ENCODE data around the gene ERC1. TPM values are rescaled to one million over a fixed set of nuclear protein-coding genes. Genes with fewer than 3 reads are reported as not detected.
"Not testable (repeated sequence)": the region's sequence is repeated elsewhere in the genome, so short reads cannot be mapped to it uniquely, and the experiment has no call there.

Gene ERC1
- polyA plus RNA-seq, 10 donors: 20.1 to 28.1 (median 24.1) TPM

DNA sequence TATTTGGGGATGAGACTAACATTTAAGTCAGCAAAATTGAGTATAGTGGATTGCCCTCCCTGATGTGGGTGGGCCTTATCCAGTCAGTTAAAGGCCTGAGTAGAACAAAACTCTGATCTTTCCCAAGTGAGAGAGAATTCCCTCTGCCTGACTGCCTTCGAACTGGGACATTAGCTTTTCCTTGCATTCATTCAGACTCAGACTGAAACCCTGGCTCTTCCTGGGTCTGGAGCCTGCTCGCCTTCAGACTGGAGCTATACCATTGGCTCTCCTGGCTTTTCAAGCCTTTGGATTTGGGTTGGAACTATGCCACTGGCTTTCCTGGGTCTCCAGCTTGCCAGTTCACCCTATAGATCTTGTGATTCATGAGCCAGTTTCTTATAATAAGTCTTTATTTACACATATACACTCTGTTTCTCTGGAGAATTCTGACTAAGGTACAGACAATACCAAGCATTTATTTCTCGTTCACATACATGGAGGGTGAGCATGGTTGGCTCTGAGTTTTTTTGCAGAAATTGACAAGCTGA is 296.5 kb downstream of the ERC1 start:
- no peak for DNase-seq

DNA sequence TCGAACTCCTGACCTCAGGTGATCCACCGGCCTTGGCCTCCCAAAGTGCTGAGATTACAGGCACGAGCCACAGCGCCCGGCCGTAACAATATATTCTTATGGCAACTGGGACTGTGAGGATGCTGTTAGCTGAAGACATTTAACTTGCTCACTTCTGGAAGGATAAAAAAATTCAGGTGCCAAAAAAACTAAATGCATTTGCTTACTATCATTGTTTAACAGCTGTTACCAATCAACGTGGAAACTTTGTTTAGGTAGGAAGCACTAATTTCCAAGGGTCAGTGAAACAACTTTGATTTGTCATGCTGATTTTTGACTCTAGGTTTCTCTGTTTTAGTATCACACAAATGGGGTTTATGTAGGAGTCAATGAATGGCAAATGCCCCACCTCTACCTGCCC is 297.3 kb downstream of the ERC1 start:
- no peak for DNase-seq

DNA sequence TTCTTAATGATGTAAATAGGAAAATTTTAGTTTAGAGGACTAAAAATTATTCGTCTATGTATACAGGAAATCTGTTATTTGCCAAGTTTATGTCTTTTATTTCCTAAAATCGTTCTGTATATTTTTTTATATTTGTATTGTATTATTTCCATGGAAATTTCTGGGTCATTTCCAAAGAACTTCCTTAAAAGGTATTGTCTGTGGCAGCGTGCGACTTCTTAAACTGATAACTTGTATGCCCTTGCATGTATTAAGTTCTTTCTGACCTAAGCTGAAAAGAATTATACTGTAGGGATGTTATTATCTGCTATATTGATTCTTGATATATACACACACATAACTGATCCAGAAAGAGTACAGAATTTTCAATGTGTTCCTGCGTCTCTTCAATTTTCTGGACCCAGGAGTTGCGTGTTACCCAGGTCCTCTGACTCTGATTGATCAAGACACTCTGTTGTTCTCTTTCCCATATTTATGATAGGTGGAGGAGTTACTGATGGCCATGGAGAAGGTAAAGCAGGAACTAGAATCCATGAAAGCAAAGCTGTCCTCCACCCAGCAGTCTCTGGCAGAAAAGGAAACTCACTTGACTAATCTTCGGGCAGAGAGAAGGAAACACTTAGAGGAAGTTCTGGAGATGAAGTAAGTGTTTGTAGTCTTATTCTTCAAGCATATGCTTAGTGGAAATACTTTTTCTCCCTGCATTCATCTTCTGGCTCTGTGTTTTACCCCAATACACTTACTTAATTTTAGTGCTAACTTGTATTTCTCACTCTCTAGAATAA is 298.5 kb downstream of the ERC1 start:
- DNase-seq: peak in 1 of 3 donors; percentile 43

DNA sequence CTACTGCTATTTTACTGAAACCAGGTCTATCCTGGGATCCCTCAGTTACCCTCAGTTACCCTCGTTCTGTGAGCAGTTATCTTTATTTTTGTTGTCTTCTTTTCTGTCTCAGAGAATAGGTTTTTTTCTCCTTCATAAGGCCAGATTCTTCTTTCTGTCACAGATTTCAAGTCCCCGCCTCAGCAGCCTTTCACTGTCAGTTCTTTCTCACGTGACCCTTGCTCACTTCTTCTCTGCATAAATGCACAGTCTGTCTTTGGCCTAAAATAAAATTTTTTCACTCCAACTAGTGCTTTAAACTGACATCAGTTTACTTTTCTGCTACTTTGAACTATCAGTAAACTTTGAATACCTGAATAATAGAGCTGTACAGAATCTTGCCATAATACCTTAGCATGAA is 299.7 kb downstream of the ERC1 start:
- DNase-seq: no peak

DNA sequence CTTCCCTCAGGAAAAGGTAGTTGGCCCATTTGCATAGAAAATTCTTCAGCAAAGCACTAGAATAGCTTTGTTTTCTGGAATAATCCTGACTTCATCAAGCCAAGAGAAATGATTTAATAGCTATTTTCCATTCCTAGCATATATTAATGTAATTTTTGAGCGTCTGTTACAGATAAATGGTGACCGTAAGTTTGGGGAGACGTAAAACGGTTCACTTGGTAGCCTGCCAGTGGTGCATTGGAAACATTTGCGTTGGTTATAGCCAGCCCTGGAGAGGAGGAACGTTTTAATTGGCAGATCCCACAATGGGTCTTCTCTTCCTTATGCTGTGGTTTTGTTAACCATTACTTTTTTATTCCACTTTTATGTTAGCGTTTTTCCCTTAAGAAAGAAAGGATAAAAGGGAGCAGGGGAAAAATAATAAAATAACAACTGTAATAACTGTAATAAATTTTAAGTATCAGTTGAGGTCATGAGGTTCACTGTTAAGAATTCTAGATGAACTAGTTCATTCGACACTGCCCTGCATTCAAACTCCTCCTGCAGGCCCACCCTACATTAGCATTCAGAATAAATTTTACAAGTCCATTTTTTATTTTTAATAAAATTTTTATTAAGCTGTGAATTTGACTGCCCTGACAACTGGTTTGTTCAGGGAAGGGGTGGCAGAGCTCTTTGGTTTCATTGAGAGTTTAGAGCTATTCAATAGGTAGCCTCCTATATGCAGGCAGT is 300.7 kb downstream of the ERC1 start:
- peak; percentile 84 to 96 (median 93) for DNase-seq

DNA sequence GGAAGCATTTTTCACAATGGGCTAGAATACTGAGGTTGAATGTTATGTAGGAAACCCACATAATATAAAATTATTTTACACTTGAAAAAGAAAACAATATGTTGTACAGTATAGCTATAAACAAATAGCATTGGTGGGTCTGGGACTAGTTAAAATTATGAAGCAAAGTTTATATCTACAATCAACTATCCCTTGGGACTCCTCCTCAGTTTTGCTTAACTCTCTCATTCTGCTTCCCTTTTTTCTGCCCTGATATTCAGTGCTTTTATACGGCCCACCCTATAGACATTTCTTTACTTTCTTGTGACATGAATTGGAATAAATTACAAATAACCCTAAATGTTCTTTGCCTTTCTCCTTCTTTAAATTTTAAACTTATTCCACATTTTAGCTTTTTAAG is 302.9 kb downstream of the ERC1 start:
- no peak for DNase-seq

DNA sequence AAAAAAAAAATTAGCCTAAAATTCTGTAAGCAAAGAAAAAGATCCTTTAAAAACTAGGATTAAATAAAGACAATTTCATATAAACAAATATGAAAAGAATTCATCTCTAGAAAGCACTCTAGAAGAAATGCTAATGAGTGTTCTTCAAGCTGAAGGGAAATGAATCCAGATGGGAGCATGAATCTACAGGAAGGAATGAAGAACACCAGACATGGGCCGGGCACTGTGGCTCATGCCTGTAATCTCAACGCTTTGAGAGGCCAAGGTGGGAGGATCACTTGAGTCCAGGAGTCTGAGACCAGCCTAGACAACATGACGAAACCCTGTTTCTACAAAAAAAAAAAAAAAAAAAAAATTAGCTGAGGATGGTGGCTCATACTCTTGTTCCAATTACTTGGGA is 306.2 kb downstream of the ERC1 start:
- no peak for DNase-seq

DNA sequence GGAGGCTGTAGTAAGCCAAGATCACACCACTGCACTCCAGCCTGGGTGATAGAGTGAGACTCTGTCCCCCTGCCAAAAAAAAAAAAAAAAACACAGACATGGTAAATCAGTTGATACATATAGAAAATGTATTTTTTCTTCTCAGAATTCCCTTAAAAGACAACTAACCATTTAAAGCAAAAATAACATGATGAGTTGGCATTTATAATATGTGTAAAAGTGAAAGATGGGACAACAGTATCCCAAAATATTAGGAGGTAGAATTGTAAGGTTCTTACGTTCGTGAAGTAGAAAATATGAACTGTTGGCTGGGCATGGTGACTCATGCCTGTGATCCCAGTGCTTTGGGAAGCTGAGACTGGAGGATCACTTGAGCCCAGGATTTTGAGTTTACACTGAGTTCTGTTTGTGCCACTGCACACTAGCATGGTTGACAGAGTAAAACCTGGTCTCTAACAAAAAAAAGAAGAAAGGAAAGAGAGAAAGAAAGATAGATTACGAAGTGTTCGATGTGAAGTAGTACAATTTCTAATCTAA is 306.7 kb downstream of the ERC1 start:
- DNase-seq: no peak

DNA sequence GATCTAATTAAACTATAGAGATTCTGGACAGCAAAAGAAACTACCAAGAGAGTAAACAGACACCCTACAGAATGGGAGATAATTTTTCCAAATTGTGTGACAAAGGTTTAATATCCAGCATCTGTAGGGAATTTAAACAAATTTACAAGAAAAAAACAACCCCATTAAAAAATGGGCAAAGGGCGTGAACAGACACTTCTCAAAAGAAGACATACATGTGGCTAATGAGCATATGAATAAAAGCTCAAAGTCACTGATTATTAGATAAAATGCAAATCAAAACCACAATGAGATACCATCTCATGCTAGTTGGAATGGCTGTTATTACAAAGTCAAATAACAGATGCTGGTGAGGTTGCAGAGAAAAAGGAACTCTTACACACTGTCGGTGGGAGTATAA is 309.4 kb downstream of the ERC1 start:
- DNase-seq: no peak

DNA sequence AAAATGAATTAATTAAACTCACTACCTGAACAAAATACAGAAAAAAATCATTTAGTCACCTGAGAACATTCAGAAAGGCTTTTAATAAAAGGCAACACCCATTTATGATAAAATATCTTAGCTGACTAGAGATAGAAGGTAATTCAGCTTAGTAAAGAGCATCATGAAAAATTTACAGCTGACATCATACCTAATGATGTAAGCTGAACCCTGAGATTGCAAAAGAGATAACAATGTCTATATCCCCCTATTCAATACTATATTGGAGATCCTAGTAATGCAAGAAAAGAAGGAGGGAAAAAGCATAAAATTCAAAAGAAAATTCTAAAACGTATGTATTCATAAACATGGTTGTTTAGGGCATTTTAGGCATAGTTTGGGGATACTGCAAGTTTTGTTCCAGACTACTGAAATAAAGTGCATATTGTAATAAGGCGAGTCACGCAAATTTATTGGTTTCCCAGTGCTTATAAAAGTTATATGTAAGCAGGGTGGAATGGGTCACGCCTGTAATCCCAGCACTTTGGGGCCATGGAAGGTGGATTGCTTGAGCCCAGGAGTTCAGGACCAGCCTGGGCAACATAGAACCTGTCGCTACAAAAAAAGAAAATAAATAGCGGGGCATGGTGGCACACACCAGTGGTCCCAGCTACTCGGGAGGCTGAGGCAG is 311.3 kb downstream of the ERC1 start:
- DNase-seq: no peak

DNA sequence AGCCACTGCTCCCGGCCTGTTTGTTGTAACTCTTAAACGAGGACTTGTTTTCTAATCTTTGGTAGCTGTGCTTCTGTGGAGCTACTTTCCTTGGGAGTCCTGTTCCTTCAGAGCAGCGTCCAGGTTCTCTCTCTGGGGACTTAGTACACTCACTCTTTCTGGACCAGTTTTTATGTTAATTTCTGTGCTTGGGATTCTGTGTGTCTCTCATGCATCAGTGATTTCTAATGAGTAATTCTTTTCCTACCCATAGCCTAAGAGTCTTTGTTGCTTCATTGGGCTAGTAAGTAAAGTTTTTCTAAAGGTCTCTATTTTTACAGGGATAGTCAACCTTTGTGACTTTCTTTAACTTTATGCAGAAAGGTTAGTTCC is 314.0 kb downstream of the ERC1 start:
- DNase-seq: no peak

DNA sequence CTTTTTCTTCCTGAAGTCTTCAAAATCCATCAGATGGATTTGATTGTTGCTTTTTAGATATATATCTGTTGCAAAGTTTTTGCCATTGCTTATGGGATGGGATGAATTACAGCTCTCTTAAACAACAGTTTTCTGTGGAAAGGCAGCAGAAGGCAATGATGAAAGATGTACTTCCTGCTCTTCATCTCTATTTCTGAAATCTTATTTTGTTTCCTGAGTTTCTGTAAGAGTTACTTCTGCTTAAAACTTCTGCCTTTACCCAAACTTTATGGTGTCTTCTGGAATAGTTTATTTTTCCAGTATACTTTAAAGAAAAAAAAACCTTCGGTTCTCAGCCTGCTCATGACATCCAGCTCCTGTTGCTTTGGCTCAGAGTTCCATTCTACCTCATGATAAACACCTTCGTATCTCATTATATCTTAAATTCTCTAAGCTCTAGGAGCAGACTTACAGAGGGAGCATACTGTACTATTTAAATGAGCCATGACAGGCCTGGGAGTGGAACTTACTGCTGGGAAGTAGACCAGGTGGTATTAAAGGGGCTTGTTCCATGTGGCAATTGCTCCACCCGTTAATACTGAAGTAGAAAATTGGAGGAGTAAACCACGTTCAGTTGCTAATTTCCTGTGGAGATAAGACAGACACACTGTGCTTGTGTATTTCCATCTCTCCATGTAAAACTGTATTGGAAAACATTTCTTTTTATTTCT is 314.9 kb downstream of the ERC1 start:
- peak in 1 of 3 donors; percentile 39 for DNase-seq

DNA sequence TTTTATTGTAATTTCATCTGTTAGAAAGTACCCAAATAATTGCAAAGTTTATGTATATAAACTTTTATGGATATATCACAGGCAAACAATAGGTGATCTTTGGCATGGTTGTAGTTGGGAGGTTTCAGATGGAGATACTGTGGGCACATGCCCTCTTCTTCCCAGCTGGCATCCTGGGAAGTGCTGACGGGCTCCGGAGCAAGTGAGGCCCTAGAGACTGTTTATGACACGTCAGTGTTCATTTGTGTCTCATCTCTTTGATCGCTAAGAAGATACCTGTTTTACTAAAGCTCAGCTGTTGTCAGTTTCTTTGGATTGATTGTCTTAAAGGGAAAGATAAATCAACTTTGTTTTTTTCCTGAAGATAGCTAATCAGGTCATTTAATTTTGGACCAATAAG is 315.8 kb downstream of the ERC1 start:
- DNase-seq: no peak

DNA sequence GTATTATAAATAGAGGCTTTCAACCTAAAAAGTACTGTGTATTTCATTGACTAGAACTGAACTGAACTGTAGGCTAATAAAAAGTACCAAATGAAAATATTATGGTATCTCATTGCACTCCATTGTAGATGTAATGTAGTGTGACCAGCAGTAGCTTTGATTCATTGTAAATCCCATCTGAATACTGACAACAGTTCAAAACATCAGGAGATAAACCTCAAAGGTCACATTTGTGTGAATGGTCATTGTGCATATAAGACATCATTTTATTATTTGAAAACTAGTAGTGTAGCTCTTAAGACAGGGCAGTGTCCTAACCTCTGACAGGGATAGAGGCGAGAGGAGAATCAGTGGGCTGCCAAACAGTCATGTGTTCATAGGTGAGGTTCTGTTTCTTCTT is 316.8 kb downstream of the ERC1 start:
- no peak for DNase-seq

DNA sequence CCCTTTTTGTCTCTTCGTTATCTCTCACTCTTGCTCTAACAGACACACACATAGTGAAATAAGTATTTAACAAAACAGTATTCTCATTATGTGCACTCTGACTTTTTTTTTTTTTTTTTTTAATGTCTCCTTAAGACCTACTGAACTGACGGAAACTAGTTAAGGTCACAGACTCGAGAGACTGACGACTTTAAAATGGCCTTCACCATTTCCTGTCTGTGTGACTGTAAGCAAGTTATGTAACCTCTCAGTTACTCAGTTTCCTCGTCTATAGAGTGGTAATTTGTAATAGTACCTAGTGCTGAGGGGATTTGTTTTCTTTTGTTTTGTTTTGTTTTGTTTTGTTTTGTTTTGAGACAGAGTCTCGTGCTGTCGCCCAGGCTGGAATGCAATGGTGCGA is 318.6 kb downstream of the ERC1 start:
- no peak for DNase-seq

DNA sequence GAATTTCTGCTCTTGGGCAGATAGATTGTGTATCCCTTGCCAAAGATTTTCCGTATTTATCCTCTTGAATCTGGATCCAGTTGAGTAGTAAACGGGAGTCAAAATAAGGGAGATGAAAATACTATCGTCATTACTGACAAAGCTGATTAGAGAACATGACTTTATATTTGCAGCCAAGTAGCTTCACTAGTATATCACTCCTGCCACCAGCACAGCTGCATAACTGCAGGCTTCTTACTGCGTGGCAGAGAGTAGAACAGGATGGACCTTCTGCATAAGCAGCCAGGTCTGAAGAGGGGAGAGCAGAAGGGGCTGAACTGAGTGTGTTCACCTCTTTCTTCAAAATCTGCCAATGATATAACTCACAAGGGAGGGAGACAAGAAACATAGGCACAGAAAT is 319.6 kb downstream of the ERC1 start:
- no peak for DNase-seq

DNA sequence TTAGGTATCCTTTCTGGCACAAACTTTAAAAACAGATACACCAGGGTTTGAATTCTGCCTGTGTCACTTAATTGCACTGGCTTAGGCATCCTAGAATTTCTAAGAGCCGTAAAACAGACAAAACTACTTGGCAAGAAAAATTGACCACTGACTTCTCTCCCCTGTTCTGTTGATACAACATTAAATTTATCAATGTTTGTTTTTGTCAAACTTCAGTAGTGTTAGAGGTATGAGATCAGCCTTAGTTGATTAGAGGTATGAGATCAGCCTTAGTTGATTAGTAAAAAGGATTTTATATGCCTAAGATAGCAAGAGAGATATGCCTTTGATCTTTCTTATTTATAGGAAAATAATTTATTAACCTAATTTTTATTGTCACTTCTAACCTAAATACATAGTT is 320.1 kb downstream of the ERC1 start:
- DNase-seq: no peak

DNA sequence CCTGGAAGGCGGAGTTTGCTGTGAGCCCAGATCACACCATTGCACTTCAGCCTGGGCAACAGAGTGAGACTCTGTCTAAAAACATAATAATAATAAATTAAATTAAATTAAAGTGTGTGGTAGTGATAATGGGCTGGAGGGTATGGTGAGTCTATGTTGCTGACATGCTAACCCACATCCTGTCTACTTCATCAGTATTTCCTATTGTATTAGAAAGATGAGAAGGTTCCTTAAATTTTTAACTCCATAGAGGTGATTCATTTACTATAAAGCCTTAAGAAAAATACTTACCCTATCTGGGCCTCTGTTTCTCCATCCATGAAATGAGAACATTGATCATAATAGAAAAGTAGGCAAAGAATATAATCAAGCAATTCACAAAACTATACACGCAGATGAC is 322.9 kb downstream of the ERC1 start:
- no peak for DNase-seq

DNA sequence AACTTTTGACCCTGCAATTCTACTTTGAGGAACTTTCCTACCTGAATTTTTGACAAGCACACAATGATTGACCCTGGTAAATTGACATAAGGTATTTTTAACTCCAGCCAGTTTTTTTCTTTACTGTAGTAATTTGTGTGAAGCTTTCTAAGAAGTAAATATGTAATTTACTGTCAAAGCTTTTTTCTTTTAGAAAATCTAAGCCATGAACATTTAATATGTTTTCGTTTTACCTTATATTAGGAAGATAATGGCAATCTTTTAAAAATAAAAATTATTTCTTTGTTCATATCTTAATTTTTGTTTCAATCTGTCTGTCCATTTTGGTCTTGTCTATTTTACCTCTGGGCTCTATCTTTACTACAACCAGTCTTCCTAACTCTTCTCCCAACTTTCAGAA is 323.5 kb downstream of the ERC1 start:
- no peak for DNase-seq

DNA sequence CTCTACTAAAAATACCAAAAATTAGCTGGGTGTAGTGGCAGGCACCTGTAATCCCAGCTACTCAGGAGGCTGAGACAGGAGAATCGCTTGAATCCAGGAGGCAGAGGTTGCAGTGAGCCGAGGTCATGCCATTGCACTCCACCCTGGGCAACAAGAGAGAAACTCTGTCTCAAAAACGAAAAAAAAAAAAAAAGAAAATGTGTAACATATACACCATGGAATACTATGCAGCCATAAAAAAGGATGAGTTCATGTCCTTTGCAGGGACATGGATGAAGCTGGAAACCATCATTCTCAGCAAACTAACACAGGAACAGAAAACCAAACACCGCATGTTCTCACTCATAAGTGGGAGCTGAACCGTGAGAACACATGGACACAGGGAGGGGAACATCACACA is 326.0 kb downstream of the ERC1 start:
- DNase-seq: not testable (repeated sequence)

DNA sequence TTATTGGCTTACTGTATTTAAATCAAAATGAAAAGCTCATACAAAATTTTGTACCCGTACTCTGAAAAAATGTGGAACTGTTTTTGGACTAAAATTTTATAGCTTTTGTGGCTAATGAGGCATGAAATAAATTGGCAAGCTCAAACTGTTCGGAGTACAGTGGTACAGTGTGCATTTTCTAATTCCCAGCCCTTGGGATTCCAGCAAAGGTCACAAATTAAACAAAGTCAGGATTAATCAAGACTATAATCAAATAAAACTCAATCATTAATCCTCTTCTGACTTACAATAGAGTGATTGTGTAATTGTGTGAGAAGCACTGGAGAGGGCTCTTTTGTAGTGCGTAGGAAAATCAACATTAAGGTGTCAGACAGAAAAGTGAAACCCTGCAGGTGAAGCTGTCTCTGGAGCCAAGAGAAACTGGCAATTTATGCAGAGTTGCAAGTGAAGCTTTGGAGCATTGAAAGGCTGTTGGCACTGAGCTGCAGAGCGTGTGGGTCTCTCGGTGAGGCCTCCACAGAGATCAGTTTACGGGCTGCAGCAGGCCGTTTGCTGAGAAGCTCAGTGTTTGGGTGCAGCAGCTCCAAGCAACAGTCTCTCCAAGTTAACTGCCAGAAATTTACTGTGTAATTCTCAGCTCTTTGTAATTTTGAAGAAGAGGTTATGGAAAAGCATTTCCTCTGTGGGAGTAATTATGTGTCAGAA is 327.5 kb downstream of the ERC1 start:
- peak; percentile 58 to 90 (median 78) for DNase-seq

All from muscle of back (tissue), 11 donors.